ENCODE data around the gene RPS21.
A peak's percentile ranks its signal among the peaks of the same experiment; 100 is the strongest.

The RPS21 gene

GRCh38 chr20:62381202-62381797 lies 5.6 kb upstream of the RPS21 start:
- peak; percentile 87 for DNase-seq (ENCODE audit: low read depth)

GRCh38 chr20:62381842-62382241 lies 5.1 kb upstream of the RPS21 start:
- DNase-seq (ENCODE audit: low read depth): no peak

- peak; percentile 70 for DNase-seq (ENCODE audit: low read depth)
Observed at GRCh38 chr20:62382306-62383198, 4.4 kb upstream of the RPS21 start.

GRCh38 chr20:62387219-62387913 lies 463 bp downstream of the RPS21 start:
- no peak for DNase-seq (ENCODE audit: low read depth)

- peak; percentile 40 for DNase-seq (ENCODE audit: low read depth)
Observed at GRCh38 chr20:62387933-62388635, 1.2 kb downstream of the RPS21 start.

GRCh38 chr20:62388839-62389600 lies 2.1 kb downstream of the RPS21 start:
- DNase-seq (ENCODE audit: low read depth): no peak

GRCh38 chr20:62389601-62390087 lies 2.7 kb downstream of the RPS21 start:
- no peak for DNase-seq (ENCODE audit: low read depth)

GRCh38 chr20:62390317-62391164 lies 3.6 kb downstream of the RPS21 start:
- no peak for DNase-seq (ENCODE audit: low read depth)

GRCh38 chr20:62391165-62392076 lies 4.5 kb downstream of the RPS21 start:
- DNase-seq (ENCODE audit: low read depth): no peak

GRCh38 chr20:62392077-62392418 lies 5.1 kb downstream of the RPS21 start:
- DNase-seq (ENCODE audit: low read depth): no peak

GRCh38 chr20:62392621-62393334 lies 5.9 kb downstream of the RPS21 start:
- DNase-seq (ENCODE audit: low read depth): no peak

- DNase-seq (ENCODE audit: low read depth): no peak
Observed at GRCh38 chr20:62393335-62393665, 6.4 kb downstream of the RPS21 start.

GRCh38 chr20:62393830-62394229 lies 6.9 kb downstream of the RPS21 start:
- no peak for DNase-seq (ENCODE audit: low read depth)

- no peak for DNase-seq (ENCODE audit: low read depth)
Observed at GRCh38 chr20:62394248-62395245, 7.6 kb downstream of the RPS21 start.

- no peak for DNase-seq (ENCODE audit: low read depth)
Observed at GRCh38 chr20:62395311-62396242, 8.7 kb downstream of the RPS21 start.
